Measurements from ENCODE around the gene HSPB1. TPM values are rescaled to one million over a fixed set of nuclear protein-coding genes. Genes with fewer than 3 reads are reported as not detected.

HSPB1 gene
- total RNA-seq, 1 experiment from 2014 or later = 414 TPM

- intact Hi-C loops (cut with micrococcal nuclease; ENCODE audit: unreplicated experiment) = no loop called here
- Histone ChIP-seq H3K9me3 (ENCODE audit: insufficient read depth, low read depth) (no peaks in the 10 kb centered on the region), H3F3A (ENCODE audit: insufficient read depth, low read depth) (peaks cover 34% of the 10 kb centered on the region), H4K20me1 (ENCODE audit: insufficient read depth) (peaks cover 93% of the 10 kb centered on the region), H3K79me2 (ENCODE audit: low read depth) (peaks cover 100% of the 10 kb centered on the region), H2AFZ (no peak overlapping the region), H3K36me3 (ENCODE audit: low read depth) (peaks cover 36% of the 10 kb centered on the region), H3K4me3 (no peak overlapping the region), H3K4me2 (no peak overlapping the region), H3K27me3 (ENCODE audit: insufficient read depth, low read depth) (no peaks in the 10 kb centered on the region), H3K27ac (no peak overlapping the region), H3K4me1 (replicated peaks; ENCODE audit: insufficient read depth) (peaks cover 34% of the 10 kb centered on the region), H3K9me2 (ENCODE audit: insufficient read depth) (no peaks in the 10 kb centered on the region)
- DNase-seq = no peak
- BruUV-seq (replicated peaks) = no TSS peak
- POLR2A ChIA-PET (ENCODE audit: unreplicated experiment) = interaction anchor here (0.6 kb wide), 1 partner anchor 68 kb away, joined by 3 read pairs; no protein-coding TSS in a partner anchor
- CTCF ChIA-PET = no interaction called here
- TF ChIP-seq CTCF (conservative IDR thresholded peaks at IDR 0.05) = no peak
- TF ChIP-seq EZH2 (IDR thresholded peaks at IDR 0.05; ENCODE audit: low read depth) = no peak
These were observed 51.3 kb downstream of the HSPB1 start for GRCh38 chr7:76353744-76354143.

Other genes with a start within 250 kb of the HSPB1 start
- gene SRRM3, start 100.8 kb upstream of the HSPB1 start, total RNA-seq (2021) = 0.74 and 1.2 TPM in 2 replicates
- 206 and 250 TPM in 2 replicates for gene YWHAG, start 56.3 kb downstream of the HSPB1 start, total RNA-seq (2021)
- gene SSC4D, start 107.0 kb downstream of the HSPB1 start, total RNA-seq (2021) = 3.5 and 3.9 TPM in 2 replicates
- gene ZP3, start 122.3 kb downstream of the HSPB1 start, total RNA-seq (2021) = 14.2 and 20.9 TPM in 2 replicates
- 100 and 127 TPM in 2 replicates for gene DTX2, start 159.0 kb downstream of the HSPB1 start, total RNA-seq (2021)
- 16.8 and 19.2 TPM in 2 replicates for gene UPK3B, start 207.9 kb downstream of the HSPB1 start, total RNA-seq (2021)
- not detected in 2 replicates for gene SPDYE16, start 240.6 kb downstream of the HSPB1 start, total RNA-seq (2021)

All from PC-9 (cell line).